GM10248 (cell line): ENCODE data around the gene MAGIX.

Experiments used
- CTCF ChIA-PET: fragments of 300-600 bp; sonication (Branson Sonifier 250); formaldehyde crosslinking; extraction: SDS; loops from one replicate; lab custom pipeline; 2021; ENCODE audit warnings: antibody characterized with exemption; lab: Yijun Ruan, JAX
- POLR2A ChIA-PET: fragments of 350-650 bp; sonication (Branson Sonifier 250); formaldehyde crosslinking; extraction: SDS; loops from one replicate; lab custom pipeline; 2020; ENCODE audit warnings: antibody characterized with exemption; lab: Yijun Ruan, JAX
- DNase-seq: peaks from one replicate; pipeline ENCODE4 v3.0.0; 2012; ENCODE audit errors: extremely low spot score
- TF ChIP-seq, protein P1 (sequence below): IDR thresholded peaks from 2 replicates; pipeline ENCODE4 v1.5.1; 2012; ENCODE audit warnings: mild to moderate bottlenecking, low read depth; ENCODE audit errors: extremely low read depth, missing control alignments, control extremely low read depth

Gene MAGIX

DNA sequence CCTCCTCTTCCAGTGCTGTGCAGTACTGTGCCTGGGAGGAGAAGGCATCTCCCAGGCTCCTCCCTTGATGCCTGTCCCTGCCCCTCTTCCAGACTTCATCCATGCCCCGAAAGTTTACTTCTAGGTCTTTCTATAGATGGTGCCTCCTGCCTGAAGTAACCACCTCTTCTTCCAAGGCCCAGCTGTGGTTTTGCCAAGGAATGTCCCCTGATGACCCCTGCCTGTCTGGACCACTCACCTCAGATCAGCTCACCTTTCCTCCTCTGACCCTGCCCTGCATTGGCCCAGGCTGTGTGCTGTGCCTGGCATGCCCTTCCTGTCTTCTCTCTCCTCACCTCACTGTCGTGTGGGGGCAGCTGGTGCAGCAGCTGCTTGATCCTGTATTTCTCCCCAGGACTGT lies 16.8 kb downstream of the MAGIX start:
- CTCF ChIA-PET: no interaction called here
- TF ChIP-seq, protein P1, sequence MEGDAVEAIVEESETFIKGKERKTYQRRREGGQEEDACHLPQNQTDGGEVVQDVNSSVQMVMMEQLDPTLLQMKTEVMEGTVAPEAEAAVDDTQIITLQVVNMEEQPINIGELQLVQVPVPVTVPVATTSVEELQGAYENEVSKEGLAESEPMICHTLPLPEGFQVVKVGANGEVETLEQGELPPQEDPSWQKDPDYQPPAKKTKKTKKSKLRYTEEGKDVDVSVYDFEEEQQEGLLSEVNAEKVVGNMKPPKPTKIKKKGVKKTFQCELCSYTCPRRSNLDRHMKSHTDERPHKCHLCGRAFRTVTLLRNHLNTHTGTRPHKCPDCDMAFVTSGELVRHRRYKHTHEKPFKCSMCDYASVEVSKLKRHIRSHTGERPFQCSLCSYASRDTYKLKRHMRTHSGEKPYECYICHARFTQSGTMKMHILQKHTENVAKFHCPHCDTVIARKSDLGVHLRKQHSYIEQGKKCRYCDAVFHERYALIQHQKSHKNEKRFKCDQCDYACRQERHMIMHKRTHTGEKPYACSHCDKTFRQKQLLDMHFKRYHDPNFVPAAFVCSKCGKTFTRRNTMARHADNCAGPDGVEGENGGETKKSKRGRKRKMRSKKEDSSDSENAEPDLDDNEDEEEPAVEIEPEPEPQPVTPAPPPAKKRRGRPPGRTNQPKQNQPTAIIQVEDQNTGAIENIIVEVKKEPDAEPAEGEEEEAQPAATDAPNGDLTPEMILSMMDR: no peak
- DNase-seq: no peak
- POLR2A ChIA-PET: no interaction called here

DNA sequence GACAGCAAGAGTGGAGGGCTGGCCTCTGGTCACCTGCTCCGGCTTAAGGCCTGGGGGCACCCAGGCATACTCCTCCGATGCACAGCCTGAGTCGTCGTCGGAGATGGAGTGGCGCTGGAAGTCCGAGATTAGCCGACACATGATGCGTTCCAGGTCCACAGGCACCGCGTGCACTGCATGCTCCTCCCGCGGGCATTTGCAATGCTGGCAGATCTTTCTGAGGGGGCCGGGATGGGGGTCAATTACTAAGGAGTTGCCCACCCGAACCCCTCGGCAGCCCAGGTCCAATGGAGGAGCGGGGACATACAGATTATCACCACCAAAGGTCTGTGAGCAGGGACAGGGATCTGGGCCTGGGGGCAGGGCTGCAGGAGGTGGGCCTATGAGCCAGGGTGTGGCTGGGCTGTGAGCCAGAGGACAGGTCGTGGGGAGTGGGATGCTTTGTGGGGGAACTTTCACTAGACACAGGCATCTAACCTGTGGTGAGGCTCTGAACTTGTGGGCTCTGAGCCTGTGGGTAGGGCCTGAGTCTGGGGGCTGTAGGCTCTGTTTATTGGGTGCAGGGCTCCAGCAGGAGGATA lies 21.2 kb downstream of the MAGIX start:
- no peak for DNase-seq
- ChIA-PET POLR2A (no interaction called here), CTCF (interaction anchor here (0.9 to 1.5 kb wide), 4 partner anchors 9 to 28 kb away, joined by 3 to 5 read pairs (median 4); no protein-coding TSS in a partner anchor)
- TF ChIP-seq, protein P1: no peak

DNA sequence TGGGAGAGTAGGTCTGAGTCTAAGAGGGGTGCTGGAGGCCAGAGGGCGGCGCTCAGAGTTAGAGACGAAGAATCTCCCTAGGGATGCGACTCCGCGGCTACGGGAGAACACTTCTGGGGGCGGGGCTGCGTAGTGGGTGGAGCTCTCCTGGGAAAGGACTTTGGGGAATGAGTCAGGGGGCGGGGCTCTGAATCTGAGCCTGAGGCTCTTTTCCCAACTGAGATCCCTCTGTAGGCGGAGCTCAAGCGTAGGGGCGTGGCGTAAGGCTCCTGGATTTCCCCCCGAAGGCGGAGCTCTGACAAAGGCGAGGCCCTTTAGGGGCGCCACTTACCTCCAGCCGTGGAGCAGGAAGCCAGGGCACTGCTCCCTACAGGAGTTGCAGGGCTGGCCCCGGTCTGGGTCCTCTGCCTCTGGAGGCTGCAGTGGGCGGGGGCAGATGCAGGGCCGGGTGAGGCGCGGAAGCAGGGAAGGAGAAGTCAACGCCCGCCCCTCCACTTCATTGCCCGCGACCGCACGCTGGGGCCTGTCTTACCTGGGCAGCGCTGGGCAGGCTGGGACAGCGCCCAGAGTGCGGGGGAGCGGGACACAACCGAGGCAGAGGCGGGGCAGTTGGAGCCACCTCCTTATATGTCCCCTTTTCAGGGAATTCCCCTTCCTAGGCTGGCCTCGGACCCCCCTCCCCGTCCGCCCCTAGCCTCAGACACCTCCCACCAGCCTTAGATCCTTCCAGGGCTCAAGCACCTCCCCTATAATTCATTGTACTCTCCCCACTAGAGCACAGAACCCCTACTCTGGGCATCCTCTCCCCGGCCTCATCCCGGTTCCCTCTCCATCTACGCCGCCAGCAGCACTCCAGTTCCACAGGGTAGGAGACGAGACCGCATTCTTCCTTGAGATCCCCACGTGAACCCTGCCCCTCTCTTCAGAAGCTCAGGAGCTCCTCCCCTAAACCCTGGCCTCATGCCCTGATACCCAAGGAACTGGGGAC lies 22.0 kb downstream of the MAGIX start:
- DNase-seq: no peak
- TF ChIP-seq, protein P1: no peak
- POLR2A ChIA-PET: no interaction called here
- CTCF ChIA-PET: interaction anchor here (0.9 to 1.5 kb wide), 4 partner anchors 8 to 29 kb away, joined by 3 to 5 read pairs (median 4); no protein-coding TSS in a partner anchor

DNA sequence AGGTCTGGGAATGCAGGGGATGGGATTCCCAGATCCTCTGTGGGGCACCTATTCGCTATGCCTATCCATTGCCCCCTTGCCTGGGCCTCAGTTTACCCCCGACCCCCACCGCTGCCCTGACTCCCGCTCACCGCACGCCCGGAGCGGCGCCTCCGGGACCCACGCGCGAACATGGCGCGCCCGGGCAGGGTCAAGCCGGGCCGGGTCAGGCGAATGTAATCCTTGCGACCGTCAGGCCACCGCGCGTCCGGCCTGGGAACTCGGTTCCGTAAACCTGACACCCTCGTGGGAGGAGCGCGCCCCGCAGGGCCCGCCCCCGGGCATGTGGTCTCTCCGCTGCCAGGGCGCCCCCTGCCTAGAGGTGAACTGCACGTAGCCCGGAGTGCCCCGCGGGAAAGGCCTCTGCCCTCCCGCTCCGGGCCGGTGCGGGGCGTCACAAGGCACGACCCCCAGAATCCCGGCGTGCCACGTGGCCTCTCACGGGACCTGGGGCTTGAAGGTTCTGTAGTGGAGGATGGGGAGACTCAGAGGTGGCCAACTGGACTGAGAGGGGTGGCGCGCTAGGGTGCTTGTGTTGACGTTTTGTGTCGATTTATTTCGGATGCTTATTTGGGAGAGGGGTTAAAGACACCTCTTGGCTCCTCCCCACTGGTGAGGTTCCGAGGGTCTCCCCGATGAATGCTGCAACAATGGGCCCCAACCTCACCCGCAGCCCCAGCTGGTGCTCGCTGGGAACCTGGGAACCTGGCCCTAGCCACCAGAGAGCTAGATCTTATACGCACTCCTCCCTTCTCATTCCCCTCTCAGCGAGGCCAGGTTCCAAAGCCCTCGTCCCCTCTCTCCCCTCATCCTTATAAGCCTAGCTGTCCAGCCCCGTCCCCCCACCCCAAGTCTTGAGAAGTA lies 23.8 kb downstream of the MAGIX start, which contains the start of gene PRICKLE3:
Gene PRICKLE3, minus strand, starts transcription at position 249 of the 903 bp plus-strand sequence. Its CDS starts 76 bp downstream, at position 173.
- CTCF ChIA-PET: interaction anchor here (1.1 kb wide), 1 partner anchor 11 kb away, joined by 3 read pairs; no protein-coding TSS in a partner anchor

DNA sequence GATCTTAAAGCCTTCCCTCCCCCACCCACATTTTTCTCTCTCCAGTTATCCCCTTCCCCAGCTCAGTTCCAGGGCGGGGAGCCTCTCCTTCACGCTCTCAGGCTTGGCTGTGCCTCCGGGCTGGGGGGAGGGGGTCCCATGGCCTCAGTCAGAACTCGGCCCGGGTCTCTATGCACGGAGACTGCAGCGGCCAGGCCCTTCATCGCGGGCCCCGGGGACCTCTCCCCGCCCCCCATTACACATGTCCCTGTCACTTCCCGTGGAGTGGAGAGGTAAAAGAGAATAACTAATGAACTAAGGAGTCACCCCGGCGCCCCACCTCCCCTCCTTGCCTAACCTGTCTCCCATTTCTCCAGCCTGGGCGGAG lies 24.5 kb downstream of the MAGIX start:
- TF ChIP-seq, protein P1: no peak
- ChIA-PET POLR2A (no interaction called here), CTCF (interaction anchor here (1.1 kb wide), 1 partner anchor 12 kb away, joined by 3 read pairs; no protein-coding TSS in a partner anchor)
- no peak for DNase-seq

More for the DNA sequence above, 23.8 kb downstream of the MAGIX start, which contains the start of gene PRICKLE3:
- peak; percentile 82 for DNase-seq
- TF ChIP-seq, protein P1: peak; percentile 55
- POLR2A ChIA-PET: no interaction called here
